Measurements from ENCODE around the gene RMND5B. TPM values are rescaled to one million over a fixed set of nuclear protein-coding genes. Genes with fewer than 3 reads are reported as not detected.

RMND5B gene
- total and polyA plus RNA-seq, 8 donors: 28.9 to 41.5 (median 30.3) TPM

DNA sequence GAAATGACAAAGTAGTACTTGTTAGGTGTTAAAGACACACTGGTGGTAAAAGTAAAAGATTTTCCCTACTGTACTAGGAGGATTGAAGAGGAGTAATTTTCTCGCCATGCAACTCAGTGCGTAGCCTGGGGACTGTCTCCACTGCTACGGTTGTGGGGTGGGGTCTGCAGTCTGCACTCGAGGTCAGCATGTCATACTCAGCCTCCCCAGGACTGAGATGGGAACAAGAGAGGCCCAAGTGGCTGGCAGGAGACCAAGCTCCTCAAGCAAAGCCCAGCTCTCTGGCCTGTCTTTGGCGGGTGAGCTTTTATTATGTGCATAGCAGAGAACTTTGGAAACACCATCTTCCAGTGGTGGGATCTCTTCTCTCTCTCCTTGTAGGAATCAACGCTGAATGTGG lies 12.4 kb downstream of the RMND5B start:
- Histone ChIP-seq H3K4me1 (no peaks in the 10 kb centered on the region), H3K27ac (no peak overlapping the region), H3K4me3 (no peak overlapping the region), H3K9me3 (no peaks in the 10 kb centered on the region), H3K36me3 (peaks cover 0 to 97% of the 10 kb centered on the region in 2 donors), H3K27me3 (no peaks in the 10 kb centered on the region)
- DNase-seq (peak in 1 of 4 donors; percentile 17), ATAC-seq (no peak)
- intact Hi-C loops (cut with DNase I): no loop called here
- TF ChIP-seq, protein P1, sequence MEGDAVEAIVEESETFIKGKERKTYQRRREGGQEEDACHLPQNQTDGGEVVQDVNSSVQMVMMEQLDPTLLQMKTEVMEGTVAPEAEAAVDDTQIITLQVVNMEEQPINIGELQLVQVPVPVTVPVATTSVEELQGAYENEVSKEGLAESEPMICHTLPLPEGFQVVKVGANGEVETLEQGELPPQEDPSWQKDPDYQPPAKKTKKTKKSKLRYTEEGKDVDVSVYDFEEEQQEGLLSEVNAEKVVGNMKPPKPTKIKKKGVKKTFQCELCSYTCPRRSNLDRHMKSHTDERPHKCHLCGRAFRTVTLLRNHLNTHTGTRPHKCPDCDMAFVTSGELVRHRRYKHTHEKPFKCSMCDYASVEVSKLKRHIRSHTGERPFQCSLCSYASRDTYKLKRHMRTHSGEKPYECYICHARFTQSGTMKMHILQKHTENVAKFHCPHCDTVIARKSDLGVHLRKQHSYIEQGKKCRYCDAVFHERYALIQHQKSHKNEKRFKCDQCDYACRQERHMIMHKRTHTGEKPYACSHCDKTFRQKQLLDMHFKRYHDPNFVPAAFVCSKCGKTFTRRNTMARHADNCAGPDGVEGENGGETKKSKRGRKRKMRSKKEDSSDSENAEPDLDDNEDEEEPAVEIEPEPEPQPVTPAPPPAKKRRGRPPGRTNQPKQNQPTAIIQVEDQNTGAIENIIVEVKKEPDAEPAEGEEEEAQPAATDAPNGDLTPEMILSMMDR (IDR thresholded peaks at IDR 0.05): no peak

DNA sequence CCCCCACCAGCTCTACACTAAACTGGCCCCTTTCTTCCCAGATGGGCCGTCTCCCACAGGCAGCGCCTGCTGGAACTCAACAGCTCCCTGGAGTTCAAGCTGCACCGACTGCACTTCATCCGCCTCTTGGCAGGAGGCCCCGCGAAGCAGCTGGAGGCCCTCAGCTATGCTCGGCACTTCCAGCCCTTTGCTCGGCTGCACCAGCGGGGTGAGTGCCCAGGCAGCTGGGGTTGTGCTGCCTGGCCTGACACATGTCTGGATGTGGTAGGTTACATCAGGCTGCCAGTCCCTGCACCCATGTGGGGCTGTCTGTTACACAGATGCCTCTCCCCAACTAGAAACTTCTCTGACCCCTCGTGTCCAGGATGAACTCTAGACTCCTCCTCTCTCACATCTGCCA lies 13.1 kb downstream of the RMND5B start:
- H3K27me3 ChIP-seq: no peaks in the 10 kb centered on the region
- H3K36me3 ChIP-seq: peaks cover 0 to 98% of the 10 kb centered on the region in 2 donors
- no peaks in the 10 kb centered on the region for H3K9me3 ChIP-seq
- DNase-seq (peak in 3 of 4 donors; percentile 68 to 86 (median 71)), ATAC-seq (peak; percentile 39)
- intact Hi-C loops (cut with DNase I): no loop called here
- TF ChIP-seq, protein P1 (IDR thresholded peaks at IDR 0.05): no peak
- H3K4me3 ChIP-seq: no peak overlapping the region
- H3K4me1 ChIP-seq: no peaks in the 10 kb centered on the region
- no peak overlapping the region for H3K27ac ChIP-seq

DNA sequence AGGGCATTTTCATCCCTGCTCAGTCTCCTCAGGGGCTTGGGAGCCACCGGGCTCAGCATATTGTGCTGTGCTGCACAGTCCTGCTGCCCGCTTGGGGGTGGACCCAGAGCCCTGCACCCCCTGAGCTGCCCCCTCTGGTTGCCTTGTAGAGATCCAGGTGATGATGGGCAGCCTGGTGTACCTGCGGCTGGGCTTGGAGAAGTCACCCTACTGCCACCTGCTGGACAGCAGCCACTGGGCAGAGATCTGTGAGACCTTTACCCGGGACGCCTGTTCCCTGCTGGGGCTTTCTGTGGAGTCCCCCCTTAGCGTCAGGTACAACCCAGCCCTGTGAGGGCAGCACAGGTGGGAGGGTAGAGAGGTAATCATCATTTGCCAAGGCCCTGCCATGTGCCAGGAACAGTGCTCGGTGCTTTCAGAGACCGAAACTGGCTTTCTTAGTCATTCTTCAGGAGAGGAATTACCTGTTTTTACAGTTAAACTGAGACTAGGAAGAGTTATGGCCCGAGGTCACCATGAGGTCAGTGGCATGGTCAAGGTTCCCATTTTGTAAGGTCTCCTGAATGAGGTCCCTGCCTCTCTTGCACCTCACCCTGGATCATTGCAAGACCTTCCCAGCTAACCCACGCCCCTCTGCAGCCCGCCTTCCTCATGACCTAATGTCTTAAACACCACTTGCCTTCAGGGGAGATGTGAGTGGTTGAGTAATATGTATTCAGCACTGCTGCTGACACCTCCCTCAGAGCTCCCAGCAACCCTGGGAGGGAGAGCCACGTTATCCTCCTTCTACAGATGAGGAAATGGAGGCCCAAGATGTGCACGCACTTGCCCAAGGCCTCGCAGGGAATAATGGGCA lies 15.4 kb downstream of the RMND5B start:
- intact Hi-C loops (cut with DNase I): loop anchor here (5.0 kb wide), 1 partner anchor 69 kb away; no protein-coding TSS in a partner anchor
- TF ChIP-seq, protein P1 (IDR thresholded peaks at IDR 0.05): peak; percentile 58 to 61
- Histone ChIP-seq H3K36me3 (peaks cover 0 to 98% of the 10 kb centered on the region in 2 donors), H3K9me3 (no peaks in the 10 kb centered on the region), H3K4me3 (no peak overlapping the region), H3K4me1 (no peaks in the 10 kb centered on the region), H3K27ac (no peak overlapping the region), H3K27me3 (no peaks in the 10 kb centered on the region)
- DNase-seq (peak in 3 of 4 donors; percentile 43 to 76 (median 52)), ATAC-seq (peak; percentile 87)

DNA sequence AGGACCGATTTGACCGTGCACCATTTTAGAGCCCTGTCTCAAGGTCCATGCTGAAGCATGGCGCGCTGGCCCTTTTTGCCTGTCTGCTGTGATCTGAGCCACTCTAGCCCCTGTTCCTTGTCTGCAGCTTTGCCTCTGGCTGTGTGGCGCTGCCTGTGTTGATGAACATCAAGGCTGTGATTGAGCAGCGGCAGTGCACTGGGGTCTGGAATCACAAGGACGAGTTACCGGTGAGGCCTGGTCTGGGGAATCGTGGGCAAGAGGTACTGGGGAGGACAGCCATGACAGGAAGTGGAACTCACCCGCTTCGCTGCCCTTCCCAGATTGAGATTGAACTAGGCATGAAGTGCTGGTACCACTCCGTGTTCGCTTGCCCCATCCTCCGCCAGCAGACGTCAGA lies 16.6 kb downstream of the RMND5B start:
- intact Hi-C loops (cut with DNase I): loop anchor here (5.0 kb wide), 1 partner anchor 70 kb away; no protein-coding TSS in a partner anchor
- TF ChIP-seq, protein P1 (IDR thresholded peaks at IDR 0.05): no peak
- no peak overlapping the region for H3K4me3 ChIP-seq

DNA sequence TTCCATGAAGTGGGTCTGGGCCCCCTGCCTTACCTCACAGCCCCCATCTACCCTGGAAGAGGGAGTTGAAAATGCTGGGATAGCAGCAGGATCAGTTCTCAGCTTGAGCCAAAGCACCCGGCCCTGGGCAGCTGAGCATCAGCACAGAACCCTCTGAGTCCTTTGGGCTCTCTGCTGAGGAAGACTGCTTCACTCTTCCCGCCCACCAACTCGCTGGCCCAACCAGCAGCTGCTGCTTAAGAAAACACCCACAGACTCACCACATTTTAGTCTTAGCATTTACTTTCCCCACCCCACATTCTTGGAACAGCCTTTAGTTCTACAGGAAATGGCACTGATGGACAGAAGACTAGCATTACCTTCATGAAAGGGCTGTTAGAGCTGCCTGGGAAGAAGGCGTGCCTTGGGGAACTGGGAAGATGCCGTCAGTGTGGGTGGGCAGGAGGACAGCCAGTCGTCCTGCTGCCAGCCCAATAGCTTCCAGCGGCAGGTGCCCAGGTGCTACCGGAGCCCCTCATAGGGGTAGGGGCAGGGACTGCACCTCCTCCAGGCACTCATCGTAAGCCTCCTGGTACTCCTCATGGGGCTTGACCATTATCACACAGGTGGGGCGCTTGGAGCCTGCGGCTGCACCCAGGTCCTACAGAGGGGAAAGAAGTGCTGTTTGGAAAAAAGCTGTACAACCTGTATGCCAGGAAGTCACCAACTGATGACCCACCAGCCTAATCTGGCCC lies 18.6 kb downstream of the RMND5B start:
- ATAC-seq (no peak), DNase-seq (peak in 1 of 4 donors; percentile 42)
- H3K4me1 ChIP-seq: peaks cover 9 to 16% of the 10 kb centered on the region in 2 donors
- TF ChIP-seq, protein P1 (IDR thresholded peaks at IDR 0.05): no peak
- H3K36me3 ChIP-seq: peaks cover 0 to 73% of the 10 kb centered on the region in 2 donors
- intact Hi-C loops (cut with DNase I): loop anchor here (5.0 kb wide), 1 partner anchor 72 kb away; no protein-coding TSS in a partner anchor
- no peaks in the 10 kb centered on the region for H3K9me3 ChIP-seq
- no peak overlapping the region for H3K27ac ChIP-seq
- no peaks in the 10 kb centered on the region for H3K27me3 ChIP-seq
- H3K4me3 ChIP-seq: no peak overlapping the region

More for the DNA sequence above, 16.6 kb downstream of the RMND5B start:
- Histone ChIP-seq H3K9me3 (no peaks in the 10 kb centered on the region), H3K4me1 (peaks cover under 1 to 4% of the 10 kb centered on the region in 2 donors), H3K36me3 (peaks cover 0 to 93% of the 10 kb centered on the region in 2 donors), H3K27ac (no peak overlapping the region), H3K27me3 (no peaks in the 10 kb centered on the region)
- ATAC-seq (no peak), DNase-seq (peak in 1 of 4 donors; percentile 43)
